GM19467 (cell line): Measurements from ENCODE around the gene ABCC6.
"Not testable (repeated sequence)": the region's sequence is repeated elsewhere in the genome, so short reads cannot be mapped to it uniquely, and the experiment has no call there.

Source experiments
- ATAC-seq: cut with Tn5 transposase; IDR thresholded peaks from one replicate; pipeline ENCODE4 v1.9.1; 2021; ENCODE audit warnings: mild to moderate bottlenecking, moderate library complexity; ENCODE audit not compliant: unreplicated experiment

Gene ABCC6

DNA sequence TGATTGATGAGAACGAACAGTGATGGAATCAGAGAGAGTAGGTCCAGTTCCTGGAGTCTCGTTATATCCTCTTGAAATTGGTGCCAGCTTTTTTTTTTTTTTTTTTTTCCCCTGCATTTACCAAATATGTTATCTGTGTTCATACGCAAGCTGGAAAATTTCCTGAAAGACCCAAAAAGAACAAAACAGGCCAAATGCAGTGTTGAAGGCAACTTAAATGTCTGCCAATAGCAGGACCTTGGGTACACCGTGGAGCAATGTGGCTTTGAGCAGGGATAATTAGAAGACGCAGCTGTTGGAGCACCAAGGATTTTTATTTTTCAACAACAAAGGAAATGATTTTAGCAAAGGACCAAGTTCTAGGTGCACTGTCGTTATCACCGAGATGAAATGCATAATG lies 105.0 kb downstream of the ABCC6 start:
- no peak for ATAC-seq

DNA sequence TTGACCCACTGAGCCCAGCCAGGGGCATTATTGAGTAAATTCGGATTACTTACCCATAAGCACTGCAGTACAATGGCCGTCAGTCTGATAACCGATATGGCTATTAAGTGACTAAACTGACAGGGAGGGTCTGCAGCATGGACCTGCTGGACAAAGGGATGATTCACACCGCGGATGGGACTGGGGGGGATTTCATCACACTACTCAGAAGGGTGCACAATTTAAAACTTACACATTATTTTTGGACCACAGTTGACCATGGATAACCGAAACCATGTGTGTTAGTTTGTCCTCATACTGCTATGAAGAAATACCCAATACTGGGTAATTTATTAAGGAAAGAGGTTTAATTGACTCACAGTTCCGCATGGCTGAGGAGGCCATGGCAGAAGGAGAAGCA lies 106.5 kb downstream of the ABCC6 start:
- ATAC-seq = no peak

DNA sequence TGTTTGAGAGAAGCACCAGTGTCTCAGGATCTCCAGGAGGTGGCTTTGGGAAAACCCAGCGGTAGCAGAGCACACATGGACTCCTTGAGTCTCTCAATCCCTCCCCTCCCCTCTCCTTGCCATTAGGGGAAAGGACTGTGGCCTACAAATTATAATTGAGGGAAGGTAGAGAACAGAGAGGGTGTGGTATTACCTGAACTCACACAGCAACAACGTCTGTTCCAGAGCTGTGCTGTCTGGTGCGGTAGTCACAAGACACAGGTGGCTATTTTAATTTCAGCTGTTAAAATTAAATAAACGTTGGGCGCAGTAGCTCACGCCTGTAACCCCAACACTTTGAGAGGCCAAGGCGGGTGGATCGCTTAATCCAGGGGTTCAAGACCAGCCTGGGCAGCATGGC lies 110.2 kb downstream of the ABCC6 start:
- ATAC-seq = no peak

DNA sequence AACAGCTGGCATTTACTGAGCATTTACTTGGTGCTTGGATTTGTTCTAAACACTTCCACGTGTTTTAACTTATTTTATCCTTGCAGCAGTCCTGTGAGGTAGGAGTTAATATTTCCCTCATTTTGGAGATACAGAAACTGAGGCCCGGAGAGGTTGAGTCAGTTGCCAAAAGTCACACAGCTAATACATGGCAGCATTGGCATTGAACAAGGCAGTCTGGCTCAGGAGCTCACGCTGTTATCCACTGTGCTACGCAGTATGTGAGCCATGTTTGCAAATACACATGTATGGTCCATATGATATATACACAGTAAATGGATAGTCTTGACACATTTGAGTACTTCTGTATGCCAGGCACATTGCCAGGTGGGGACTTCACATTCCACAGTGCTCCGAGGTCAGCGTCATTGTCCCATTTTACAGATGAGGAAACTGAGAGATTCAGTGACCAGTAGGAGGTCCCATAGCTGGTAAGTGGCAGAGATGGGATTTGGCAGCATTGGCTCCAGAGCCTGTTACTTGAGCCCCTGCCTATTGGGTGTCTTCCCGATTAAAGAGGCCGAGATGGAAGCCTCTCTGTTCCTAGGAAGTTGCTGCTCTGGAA lies 110.7 kb downstream of the ABCC6 start:
- ATAC-seq = no peak

DNA sequence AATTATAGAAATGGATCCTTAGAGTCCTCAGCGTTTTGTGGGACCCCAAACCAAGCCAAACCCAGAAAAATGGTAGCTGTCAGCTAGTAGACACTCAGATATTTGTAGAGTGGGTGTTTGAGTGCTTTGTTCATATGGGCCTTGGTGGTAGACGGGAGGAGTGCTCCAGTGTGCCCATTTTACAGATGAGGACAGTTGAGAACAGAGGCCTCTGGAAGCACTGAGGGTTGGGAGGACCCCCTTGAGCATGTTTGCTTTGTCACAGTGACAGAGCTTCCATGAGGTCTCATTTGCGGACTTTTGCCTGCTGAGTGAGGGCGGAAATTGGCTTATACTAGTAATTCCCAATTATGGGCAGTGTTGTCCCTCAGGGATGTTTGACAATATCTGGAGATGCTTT lies 111.7 kb downstream of the ABCC6 start:
- ATAC-seq = no peak

GRCh38 chr16:16110111-16110490 lies 113.2 kb downstream of the ABCC6 start:
- ATAC-seq = no peak

DNA sequence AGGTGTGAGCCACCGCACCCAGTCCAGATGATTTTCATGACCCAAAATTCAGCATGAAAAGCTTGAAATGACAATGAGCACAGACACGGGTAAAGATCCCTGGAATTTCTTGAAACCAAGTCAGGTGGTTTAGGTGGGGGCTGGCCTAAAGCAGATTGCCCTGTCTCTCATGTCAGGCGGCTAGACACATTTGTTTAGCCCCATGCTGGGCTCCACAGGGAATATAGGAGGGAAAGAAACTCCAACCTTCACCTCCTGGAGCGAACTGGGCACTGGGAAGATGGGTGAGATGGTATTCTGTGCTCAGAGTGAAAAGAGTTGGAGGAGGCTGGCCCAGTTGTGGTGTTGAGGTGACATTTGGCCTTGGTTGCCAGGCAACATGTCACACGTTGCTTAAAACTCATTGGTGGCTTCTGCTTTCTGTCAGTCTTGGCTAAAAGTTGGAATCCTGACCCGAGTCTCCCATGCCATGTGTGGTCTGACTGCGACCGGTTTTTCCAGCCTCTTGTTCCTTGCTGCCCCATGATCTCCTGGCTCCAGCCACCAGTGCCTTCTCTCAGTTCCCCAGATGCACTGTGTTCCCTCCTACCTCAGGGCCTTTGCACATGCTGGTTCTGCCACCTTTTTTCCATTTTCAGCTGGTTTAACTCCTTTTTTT lies 113.7 kb downstream of the ABCC6 start:
- ATAC-seq = no peak

DNA sequence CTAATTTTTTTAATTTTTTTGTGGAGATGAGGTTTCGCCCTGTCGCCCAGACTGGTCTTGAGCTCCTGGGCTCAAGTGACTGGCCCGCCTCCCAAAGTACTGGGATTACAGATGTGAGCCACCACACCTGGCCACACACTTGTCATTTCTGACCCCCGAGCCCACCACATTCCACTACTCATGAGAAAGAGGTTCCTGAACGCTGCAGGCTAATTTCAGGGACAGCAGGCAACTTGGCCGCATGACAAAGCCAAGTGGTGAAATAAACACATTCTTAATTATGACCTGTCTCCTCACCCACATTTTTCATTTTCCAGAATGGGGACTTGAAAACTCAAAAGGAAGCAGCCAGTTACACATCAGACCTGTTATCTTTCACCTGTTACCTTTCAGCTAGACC lies 114.5 kb downstream of the ABCC6 start:
- ATAC-seq = no peak

GRCh38 chr16:16107839-16108238 lies 115.5 kb downstream of the ABCC6 start:
- ATAC-seq = no peak

- ATAC-seq = no peak
Measured at GRCh38 chr16:16106466-16106865, 116.8 kb downstream of the ABCC6 start.

DNA sequence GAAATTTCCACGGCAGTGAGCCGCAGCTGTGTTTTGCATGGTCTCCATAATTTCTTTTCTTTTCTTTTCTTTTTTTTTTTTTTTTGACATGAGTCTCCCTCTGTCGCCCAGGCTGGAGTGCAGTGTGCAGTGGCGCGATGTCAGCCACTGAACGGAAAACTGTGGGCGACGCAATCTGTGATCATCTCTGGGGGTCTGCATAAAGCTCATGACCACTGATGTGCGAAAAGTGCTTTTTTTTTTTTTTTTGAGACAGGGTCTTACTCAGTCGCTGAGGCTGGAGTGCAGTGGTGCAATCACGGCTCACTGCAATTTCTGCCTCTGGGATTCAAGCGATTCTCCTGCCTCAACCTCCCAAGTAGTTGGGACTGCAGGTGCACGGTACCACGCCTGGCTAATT lies 117.6 kb downstream of the ABCC6 start:
- ATAC-seq = no peak

- not testable (repeated sequence) for ATAC-seq
Measured at GRCh38 chr16:16104804-16105141, 118.5 kb downstream of the ABCC6 start.

DNA sequence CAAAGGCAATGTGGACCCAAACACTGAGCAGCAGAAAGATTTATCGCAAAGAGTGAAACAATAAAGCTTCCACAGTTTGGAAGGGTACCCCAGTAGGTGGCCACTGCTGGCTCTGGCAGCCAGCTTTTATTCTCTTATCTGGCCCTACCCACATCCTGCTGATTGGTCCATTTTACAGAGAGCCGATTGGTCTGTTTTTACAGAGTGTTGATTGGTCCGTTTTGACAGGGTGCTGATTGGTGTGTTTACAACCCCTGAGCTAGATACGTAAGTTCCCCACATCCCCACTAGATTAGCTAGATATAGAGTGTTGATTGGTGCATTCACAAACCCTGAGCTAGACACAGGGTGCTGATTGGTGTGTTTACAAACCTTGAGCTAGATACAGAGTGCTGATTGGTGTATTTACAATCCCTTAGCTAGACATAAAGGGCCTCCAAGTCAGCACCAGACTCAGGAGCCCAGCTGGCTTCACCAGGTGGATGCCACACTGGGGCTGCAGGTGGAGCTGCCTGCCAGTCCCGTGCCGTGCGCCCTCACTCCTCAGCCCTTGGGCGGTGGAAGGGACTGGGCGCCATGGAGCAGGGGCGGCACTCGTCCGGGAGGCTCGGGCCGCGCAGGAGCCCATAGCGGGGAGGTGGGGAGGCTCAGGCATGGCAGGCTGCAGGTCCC lies 119.0 kb downstream of the ABCC6 start:
- ATAC-seq = not testable (repeated sequence)

- no peak for ATAC-seq
Measured at GRCh38 chr16:16102738-16103137, 120.6 kb downstream of the ABCC6 start.

DNA sequence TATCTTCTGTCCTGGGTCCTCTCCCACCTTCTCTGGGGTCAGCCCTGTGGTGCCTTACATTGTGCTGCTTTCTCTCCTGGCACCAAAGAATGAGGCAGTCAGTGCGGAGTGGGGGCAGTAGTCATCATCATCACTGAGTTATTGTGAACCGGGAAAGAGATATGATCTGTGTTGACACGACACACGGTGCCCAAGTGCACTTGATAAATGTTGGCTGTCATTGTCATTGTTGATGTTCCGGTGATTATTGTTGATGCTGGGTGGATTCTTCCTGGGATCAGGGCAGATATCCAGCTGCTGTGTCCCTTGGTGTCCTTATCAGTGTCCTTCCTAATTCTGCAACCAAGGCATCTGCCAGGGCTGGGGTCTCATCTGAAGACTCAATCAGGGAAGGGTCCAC lies 121.7 kb downstream of the ABCC6 start:
- ATAC-seq = no peak

DNA sequence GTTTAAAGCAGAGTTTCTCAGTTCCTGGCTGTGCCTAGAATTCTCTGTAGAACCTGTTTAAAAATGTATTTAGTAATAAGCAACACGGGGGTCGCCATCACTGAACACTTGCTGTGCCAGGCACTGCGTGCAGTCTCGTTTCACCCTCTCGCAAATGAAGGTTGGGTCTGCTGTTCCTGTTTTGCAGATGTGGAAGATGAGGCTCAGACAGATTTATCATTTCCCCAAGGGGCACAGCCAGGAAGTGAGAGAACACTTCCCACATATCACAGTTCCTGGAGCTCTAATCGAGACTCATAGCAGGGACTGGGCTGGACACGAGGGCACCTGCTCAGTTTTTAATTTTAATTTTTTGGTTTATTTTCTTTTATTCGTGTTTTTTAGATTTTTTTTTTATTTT lies 122.7 kb downstream of the ABCC6 start:
- no peak for ATAC-seq

- no peak for ATAC-seq
Measured at GRCh38 chr16:16099320-16099719, 124.0 kb downstream of the ABCC6 start.
